ENCODE results near the gene NFKB2.

The NFKB2 gene

DNA sequence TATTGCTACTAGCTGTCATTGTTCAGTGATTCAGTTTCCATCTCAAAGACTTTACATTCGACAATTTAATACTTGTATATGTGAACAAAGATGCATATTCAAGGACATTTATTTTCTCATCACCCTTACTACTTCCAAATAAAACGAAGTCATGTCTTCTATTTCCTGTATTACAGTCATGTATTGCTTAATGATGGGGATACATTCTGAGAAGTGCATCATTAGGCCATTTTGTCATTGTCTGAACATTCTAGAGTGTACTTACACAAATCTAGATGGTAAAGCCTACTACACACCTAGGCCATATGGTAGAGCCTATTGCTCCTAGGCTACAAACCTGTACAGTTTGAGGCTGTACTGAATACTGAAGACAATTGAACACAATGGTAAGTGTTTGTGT is 49.3 kb downstream of the NFKB2 start:
- intact Hi-C loops (cut with DNase I; ENCODE audit: low total_unique reads), result no loop called here
- no peak for DNase-seq
- no peak overlapping the region for H3K27ac ChIP-seq
- no peak for TF ChIP-seq CTCF (IDR thresholded peaks at IDR 0.05)
- H3K36me3 ChIP-seq, result no peaks in the 10 kb centered on the region
- peaks cover 0 to 7% of the 10 kb centered on the region in 2 donors for H3K27me3 ChIP-seq
- H3K9me3 ChIP-seq, result no peaks in the 10 kb centered on the region
- peaks cover 0 to 8% (median 5%) of the 10 kb centered on the region in 4 donors for H3K4me1 ChIP-seq
- H3K4me3 ChIP-seq, result no peak overlapping the region

GRCh38 chr10:102449321-102450123 is 54.0 kb downstream of the NFKB2 start:
- H3K36me3 ChIP-seq, result no peaks in the 10 kb centered on the region
- intact Hi-C loops (cut with DNase I; ENCODE audit: low total_unique reads), result no loop called here
- peak overlapping the region; percentile 80 to 81 for H3K27ac ChIP-seq
- peak overlapping the region; percentile 69 to 93 for H3K4me3 ChIP-seq
- no peak for TF ChIP-seq CTCF (IDR thresholded peaks at IDR 0.05)
- peaks cover 0 to 3% of the 10 kb centered on the region in 2 donors for H3K27me3 ChIP-seq
- no peaks in the 10 kb centered on the region for H3K9me3 ChIP-seq
- DNase-seq, result peak in 1 of 2 donors; percentile 73
- peaks cover 0 to 24% (median 14%) of the 10 kb centered on the region in 4 donors for H3K4me1 ChIP-seq

- TF ChIP-seq CTCF (IDR thresholded peaks at IDR 0.05), result no peak
- Histone ChIP-seq H3K27ac (peak overlapping the region; percentile 80 to 81), H3K27me3 (peaks cover 0 to 3% of the 10 kb centered on the region in 2 donors), H3K4me1 (peaks cover 0 to 24% (median 14%) of the 10 kb centered on the region in 4 donors), H3K36me3 (no peaks in the 10 kb centered on the region), H3K9me3 (no peaks in the 10 kb centered on the region), H3K4me3 (peak overlapping the region; percentile 69 to 93)
- DNase-seq, result no peak
- intact Hi-C loops (cut with DNase I; ENCODE audit: low total_unique reads), result no loop called here
These were observed 54.5 kb downstream of the NFKB2 start for GRCh38 chr10:102450124-102450373.

- Histone ChIP-seq H3K4me3 (peak overlapping the region; percentile 69 to 93), H3K27me3 (peaks cover 0 to 3% of the 10 kb centered on the region in 2 donors), H3K9me3 (no peaks in the 10 kb centered on the region), H3K36me3 (no peaks in the 10 kb centered on the region), H3K27ac (peak overlapping the region; percentile 80 to 81), H3K4me1 (peaks cover 0 to 24% (median 14%) of the 10 kb centered on the region in 4 donors)
- intact Hi-C loops (cut with DNase I; ENCODE audit: low total_unique reads), result no loop called here
- DNase-seq, result peak; percentile 68 to 85
- no peak for TF ChIP-seq CTCF (IDR thresholded peaks at IDR 0.05)
These were observed 55.0 kb downstream of the NFKB2 start for GRCh38 chr10:102450374-102451104.

- no peak for DNase-seq
- H3K4me1 ChIP-seq, result peaks cover 0 to 24% (median 14%) of the 10 kb centered on the region in 4 donors
These were observed 55.8 kb downstream of the NFKB2 start, which contains the start of gene C10orf95 for GRCh38 chr10:102451105-102451969. TSS of gene C10orf95 (minus strand) at chr10:102451543. CDS start at chr10:102451093, 450 bp downstream.

More at GRCh38 chr10:102451105-102451969, 55.8 kb downstream of the NFKB2 start, which contains the start of gene C10orf95:
- Histone ChIP-seq H3K9me3 (no peaks in the 10 kb centered on the region), H3K27me3 (no peaks in the 10 kb centered on the region), H3K36me3 (no peaks in the 10 kb centered on the region), H3K4me3 (peak within 1 kb of the TSS; percentile 69 to 93), H3K27ac (peak within 1 kb of the TSS; percentile 80 to 81)
- intact Hi-C loops (cut with DNase I; ENCODE audit: low total_unique reads), result no loop called here
- TF ChIP-seq CTCF (IDR thresholded peaks at IDR 0.05), result no peak

Data from tibial artery (tissue), 4 donors.